Astrocyte (in vitro differentiated cells and primary cell): ENCODE results near the gene SUN2. TPM values are rescaled to one million over a fixed set of nuclear protein-coding genes. Genes with fewer than 3 reads are reported as not detected.

Experiments
- DNase-seq: peaks from one replicate; pipeline ENCODE4 v3.0.0-alpha.2; 2010; ENCODE audit warnings: low read depth
- FAIRE-seq: peaks from 2 replicates; lab custom pipeline; 2011; peaks lifted over from hg19 to GRCh38; lab: Jason Lieb, UNC
- H2AFZ ChIP-seq: 2 replicates; pipeline ENCODE4 v1.6.0; 2012; ENCODE audit warnings: low read depth, low read length, inconsistent platforms
- H3K27ac ChIP-seq: 2 replicates; pipeline ENCODE4 v1.5.1; 2011; ENCODE audit warnings: low read depth, low read length, inconsistent platforms
- H3K27me3 ChIP-seq: 2 replicates; pipeline ENCODE4 v1.6.0; 2011; ENCODE audit warnings: low read length, inconsistent platforms; ENCODE audit not compliant: insufficient read depth
- H3K36me3 ChIP-seq: 2 replicates; pipeline ENCODE4 v1.5.1; 2011; ENCODE audit warnings: low read length, inconsistent platforms; ENCODE audit not compliant: insufficient read depth
- H3K4me1 ChIP-seq: 2 replicates; pipeline ENCODE4 v1.5.1; 2011; ENCODE audit warnings: low read length, inconsistent platforms; ENCODE audit not compliant: insufficient read depth
- H3K4me2 ChIP-seq: 2 replicates; pipeline ENCODE4 v1.6.0; 2012; ENCODE audit warnings: low read length, inconsistent platforms
- H3K4me3 ChIP-seq: 2 replicates; pipeline ENCODE4 v1.5.1; 2011; ENCODE audit warnings: low read depth, mild to moderate bottlenecking, low read length, inconsistent platforms; ENCODE audit not compliant: insufficient read depth
- H3K79me2 ChIP-seq: 2 replicates; pipeline ENCODE4 v1.6.0; 2012; ENCODE audit warnings: mild to moderate bottlenecking, low read length, inconsistent platforms; ENCODE audit not compliant: insufficient read depth
- H3K9ac ChIP-seq: 2 replicates; pipeline ENCODE4 v1.6.0; 2012; ENCODE audit warnings: mild to moderate bottlenecking, low read length, inconsistent platforms
- H3K9me3 ChIP-seq: 2 replicates; pipeline ENCODE4 v1.5.1; 2012; ENCODE audit warnings: low read depth, mild to moderate bottlenecking, low read length, inconsistent platforms; ENCODE audit not compliant: insufficient read depth
- H4K20me1 ChIP-seq: 2 replicates; pipeline ENCODE4 v1.6.0; 2012; ENCODE audit warnings: low read length, inconsistent platforms; ENCODE audit not compliant: insufficient read depth
- H3K27ac Mint-ChIP-seq: one replicate; pipeline ENCODE4 v1.8.0; 2021; ENCODE audit warnings: mild to moderate bottlenecking, mixed read lengths; ENCODE audit not compliant: unreplicated experiment
- H3K27me3 Mint-ChIP-seq: one replicate; pipeline ENCODE4 v1.8.0; 2021; ENCODE audit warnings: low read depth, mixed read lengths; ENCODE audit not compliant: unreplicated experiment
- H3K36me3 Mint-ChIP-seq: one replicate; pipeline ENCODE4 v1.8.0; 2021; ENCODE audit warnings: low read depth, mixed read lengths; ENCODE audit not compliant: unreplicated experiment
- H3K4me1 Mint-ChIP-seq: one replicate; pipeline ENCODE4 v1.8.0; 2021; ENCODE audit warnings: low read depth, mixed read lengths; ENCODE audit not compliant: unreplicated experiment
- H3K4me3 Mint-ChIP-seq: one replicate; pipeline ENCODE4 v1.8.0; 2021; ENCODE audit warnings: mild to moderate bottlenecking, moderate library complexity, mixed read lengths; ENCODE audit not compliant: unreplicated experiment
- H3K9me3 Mint-ChIP-seq: one replicate; pipeline ENCODE4 v1.8.0; 2021; ENCODE audit warnings: mild to moderate bottlenecking, mixed read lengths; ENCODE audit not compliant: unreplicated experiment
- CTCF ChIP-seq: IDR thresholded peaks from 2 replicates; pipeline ENCODE4 v1.5.1; 2011; ENCODE audit warnings: low read depth, mild to moderate bottlenecking, inconsistent platforms, low read length, moderate library complexity; ENCODE audit not compliant: insufficient read depth
- EZH2 ChIP-seq: IDR thresholded peaks from 2 replicates; pipeline ENCODE4 v1.6.1; 2012; ENCODE audit warnings: mild to moderate bottlenecking, low read length, inconsistent platforms; ENCODE audit not compliant: insufficient read depth
- total RNA-seq: library from RNA; stranded (reverse); gene quantifications from 2 replicates; pipeline ENCODE4 v1.2.1, GENCODE V29; 2021

Gene SUN2
- total RNA-seq, 1 donor from 2014 or later, result 46.5 TPM

GRCh38 chr22:38756711-38757463, 1.1 kb upstream of the SUN2 start:
- peaks cover 1% of the 10 kb centered on the region for H3K4me1 Mint-ChIP-seq
- DNase-seq (no peak), FAIRE-seq (no peak)
- Histone ChIP-seq H3K27me3 (no peaks in the 10 kb centered on the region), H3K27ac (no peak overlapping the region), H4K20me1 (no peaks in the 10 kb centered on the region), H3K36me3 (no peaks in the 10 kb centered on the region), H3K9ac (no peak overlapping the region), H3K4me1 (peaks cover 18% of the 10 kb centered on the region), H2AFZ (no peak overlapping the region), H3K4me3 (peak overlapping the region; percentile 76), H3K9me3 (no peaks in the 10 kb centered on the region), H3K4me2 (peak overlapping the region; percentile 95), H3K79me2 (peaks cover 17% of the 10 kb centered on the region)
- H3K9me3 Mint-ChIP-seq, result no peaks in the 10 kb centered on the region
- no peak overlapping the region for H3K27ac Mint-ChIP-seq
- H3K4me3 Mint-ChIP-seq, result peak overlapping the region; percentile 76
- H3K27me3 Mint-ChIP-seq, result peaks cover 1% of the 10 kb centered on the region
- TF ChIP-seq EZH2 (no peak), CTCF (no peak)
- H3K36me3 Mint-ChIP-seq, result peaks cover under 1% of the 10 kb centered on the region

- Histone ChIP-seq H3K27ac (peak overlapping the region; percentile 64), H3K4me3 (peak overlapping the region; percentile 76), H3K4me2 (peak overlapping the region; percentile 95), H3K36me3 (peaks cover 2% of the 10 kb centered on the region), H2AFZ (peak overlapping the region; percentile 71), H3K27me3 (no peaks in the 10 kb centered on the region), H3K79me2 (peaks cover 17% of the 10 kb centered on the region), H3K4me1 (peaks cover 18% of the 10 kb centered on the region), H3K9me3 (no peaks in the 10 kb centered on the region), H4K20me1 (no peaks in the 10 kb centered on the region), H3K9ac (peak overlapping the region; percentile 79)
- Mint-ChIP-seq H3K4me3 (peak overlapping the region; percentile 87), H3K4me1 (peaks cover 2% of the 10 kb centered on the region), H3K9me3 (no peaks in the 10 kb centered on the region), H3K27ac (peak overlapping the region; percentile 54), H3K27me3 (peaks cover 1% of the 10 kb centered on the region), H3K36me3 (peaks cover 2% of the 10 kb centered on the region)
- FAIRE-seq (no peak), DNase-seq (peak; percentile 32)
- no peak for TF ChIP-seq CTCF
- TF ChIP-seq EZH2, result no peak
These were observed 465 bp downstream of the SUN2 start for GRCh38 chr22:38755155-38755910.
